Fibroblast of pulmonary artery (primary cell): ENCODE data around the gene MIS18A.

Source experiments
- DNase-seq: peaks from one replicate; pipeline ENCODE4 v3.0.0-alpha.2; 2010; ENCODE audit warnings: low read depth
- H3K4me3 ChIP-seq: replicated peaks from 2 replicates; pipeline ENCODE4 v1.5.1; 2011; ENCODE audit warnings: low read depth, mild to moderate bottlenecking, control low read depth, low read length, moderate library complexity
- TF ChIP-seq, protein P1 (sequence below): IDR thresholded peaks from 2 replicates; pipeline ENCODE4 v1.5.1; 2011; ENCODE audit warnings: mild to moderate bottlenecking, control low read depth, low read length, inconsistent platforms; ENCODE audit errors: missing control alignments

Gene MIS18A

GRCh38 chr21:32233055-32233546 lies 45.7 kb downstream of the MIS18A start:
- no peak overlapping the region for H3K4me3 ChIP-seq
- no peak for DNase-seq
- TF ChIP-seq, protein P1, sequence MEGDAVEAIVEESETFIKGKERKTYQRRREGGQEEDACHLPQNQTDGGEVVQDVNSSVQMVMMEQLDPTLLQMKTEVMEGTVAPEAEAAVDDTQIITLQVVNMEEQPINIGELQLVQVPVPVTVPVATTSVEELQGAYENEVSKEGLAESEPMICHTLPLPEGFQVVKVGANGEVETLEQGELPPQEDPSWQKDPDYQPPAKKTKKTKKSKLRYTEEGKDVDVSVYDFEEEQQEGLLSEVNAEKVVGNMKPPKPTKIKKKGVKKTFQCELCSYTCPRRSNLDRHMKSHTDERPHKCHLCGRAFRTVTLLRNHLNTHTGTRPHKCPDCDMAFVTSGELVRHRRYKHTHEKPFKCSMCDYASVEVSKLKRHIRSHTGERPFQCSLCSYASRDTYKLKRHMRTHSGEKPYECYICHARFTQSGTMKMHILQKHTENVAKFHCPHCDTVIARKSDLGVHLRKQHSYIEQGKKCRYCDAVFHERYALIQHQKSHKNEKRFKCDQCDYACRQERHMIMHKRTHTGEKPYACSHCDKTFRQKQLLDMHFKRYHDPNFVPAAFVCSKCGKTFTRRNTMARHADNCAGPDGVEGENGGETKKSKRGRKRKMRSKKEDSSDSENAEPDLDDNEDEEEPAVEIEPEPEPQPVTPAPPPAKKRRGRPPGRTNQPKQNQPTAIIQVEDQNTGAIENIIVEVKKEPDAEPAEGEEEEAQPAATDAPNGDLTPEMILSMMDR, result no peak

GRCh38 chr21:32226444-32226843 lies 52.4 kb downstream of the MIS18A start:
- TF ChIP-seq, protein P1, result no peak
- no peak for DNase-seq
- no peak overlapping the region for H3K4me3 ChIP-seq
